ENCODE results near the gene PTGES3L. TPM values are rescaled to one million over a fixed set of nuclear protein-coding genes. Genes with fewer than 3 reads are reported as not detected.

PTGES3L gene
- polyA plus RNA-seq, 1 experiment = 3.3 TPM

- no peak overlapping the region for H3K4me3 ChIP-seq (ENCODE audit: low read depth, low read length)
- no peak for DNase-seq (ENCODE audit: low read depth)
- H3K27me3 ChIP-seq (ENCODE audit: control insufficient read depth, insufficient read depth, low read length) = no peaks in the 10 kb centered on the region
- ChIA-PET CTCF (interaction anchor here (0.6 kb wide), 1 partner anchor 30 kb away, joined by 3 read pairs; the partner anchor contains the start of gene RPL27), POLR2A (no interaction called here)
- no peak for TF ChIP-seq CTCF (IDR thresholded peaks at IDR 0.05; ENCODE audit: insufficient read depth, low read depth, low read length)
- no peaks in the 10 kb centered on the region for H3K36me3 ChIP-seq (ENCODE audit: control insufficient read depth, insufficient read depth, low read length)
These were observed 12.0 kb downstream of the PTGES3L start for GRCh38 chr17:42967925-42968324.

- ChIA-PET POLR2A (no interaction called here), CTCF (interaction anchor here (0.7 to 1.8 kb wide), 4 partner anchors 33 to 430 kb away, joined by 3 to 5 read pairs (median 3); partner anchors contain the start of gene RPL27)
- H3K27me3 ChIP-seq (ENCODE audit: control insufficient read depth, insufficient read depth, low read length) = no peaks in the 10 kb centered on the region
- DNase-seq (ENCODE audit: low read depth) = peak; percentile 73
- peak within 1 kb of the TSS; percentile 73 for H3K4me3 ChIP-seq (ENCODE audit: low read depth, low read length)
- TF ChIP-seq CTCF (IDR thresholded peaks at IDR 0.05; ENCODE audit: insufficient read depth, low read depth, low read length) = no peak
- H3K36me3 ChIP-seq (ENCODE audit: control insufficient read depth, insufficient read depth, low read length) = peaks cover 7% of the 10 kb centered on the region
These were observed 15.5 kb downstream of the PTGES3L start, which contains the start of gene AARSD1 for GRCh38 chr17:42964161-42964932. Gene AARSD1 (minus strand): TSS chr17:42964454. CDS start chr17:42964440, 14 bp downstream.

GRCh38 chr17:42953669-42954068 is 26.2 kb downstream of the PTGES3L start:
- DNase-seq (ENCODE audit: low read depth) = no peak
- H3K4me3 ChIP-seq (ENCODE audit: low read depth, low read length) = no peak overlapping the region
- H3K36me3 ChIP-seq (ENCODE audit: control insufficient read depth, insufficient read depth, low read length) = peaks cover 19% of the 10 kb centered on the region
- no peaks in the 10 kb centered on the region for H3K27me3 ChIP-seq (ENCODE audit: control insufficient read depth, insufficient read depth, low read length)
- no peak for TF ChIP-seq CTCF (IDR thresholded peaks at IDR 0.05; ENCODE audit: insufficient read depth, low read depth, low read length)
- ChIA-PET CTCF (interaction anchor here (1.4 kb wide), 1 partner anchor 13 kb away, joined by 3 read pairs; no protein-coding TSS in a partner anchor), POLR2A (no interaction called here)

GRCh38 chr17:42950044-42950783 is 29.7 kb downstream of the PTGES3L start:
- H3K36me3 ChIP-seq (ENCODE audit: control insufficient read depth, insufficient read depth, low read length) = peaks cover 13% of the 10 kb centered on the region
- ChIA-PET POLR2A (no interaction called here), CTCF (interaction anchor here (1.1 kb wide), 1 partner anchor 107 kb away, joined by 3 read pairs; no protein-coding TSS in a partner anchor)
- H3K27me3 ChIP-seq (ENCODE audit: control insufficient read depth, insufficient read depth, low read length) = no peaks in the 10 kb centered on the region
- no peak for TF ChIP-seq CTCF (IDR thresholded peaks at IDR 0.05; ENCODE audit: insufficient read depth, low read depth, low read length)
- no peak for DNase-seq (ENCODE audit: low read depth)
- H3K4me3 ChIP-seq (ENCODE audit: low read depth, low read length) = no peak overlapping the region

- TF ChIP-seq CTCF (IDR thresholded peaks at IDR 0.05; ENCODE audit: insufficient read depth, low read depth, low read length) = no peak
- ChIA-PET POLR2A (no interaction called here), CTCF (interaction anchor here (0.6 to 1.7 kb wide), 3 partner anchors 9 to 103 kb away, joined by 3 to 4 read pairs (median 3); partner anchors contain the start of gene RPL27)
- Histone ChIP-seq H3K36me3 (ENCODE audit: control insufficient read depth, insufficient read depth, low read length) (peaks cover 1% of the 10 kb centered on the region; the same call in 1 of the 2 replicates), H3K4me3 (ENCODE audit: low read depth, low read length) (no peak overlapping the region), H3K27me3 (ENCODE audit: control insufficient read depth, insufficient read depth, low read length) (no peaks in the 10 kb centered on the region)
- DNase-seq (ENCODE audit: low read depth) = no peak
These were observed 33.1 kb downstream of the PTGES3L start for GRCh38 chr17:42946812-42947211.

All from BJ (cell line).